AG09309 (cell line): ENCODE results near the gene PRAMEF1.
"Not testable (repeated sequence)": the region's sequence is repeated elsewhere in the genome, so short reads cannot be mapped to it uniquely, and the experiment has no call there.

Source experiments
- DNase-seq: peaks from one replicate; pipeline ENCODE4 v3.0.0-alpha.2; 2010; ENCODE audit warnings: low read depth
- H3K4me3 ChIP-seq: 2 replicates; pipeline ENCODE4 v1.5.1; 2011; ENCODE audit warnings: mild to moderate bottlenecking, low read depth, low read length, moderate library complexity; ENCODE audit not compliant: control insufficient read depth
- TF ChIP-seq, protein P1 (sequence below): IDR thresholded peaks from 2 replicates; pipeline ENCODE4 v1.5.1; 2011; ENCODE audit warnings: mild to moderate bottlenecking, low read depth, low read length, inconsistent platforms; ENCODE audit not compliant: insufficient read depth, control insufficient read depth; ENCODE audit errors: missing control alignments

PRAMEF1 gene

GRCh38 chr1:12798911-12799310 is 7.7 kb downstream of the PRAMEF1 start:
- TF ChIP-seq, protein P1, sequence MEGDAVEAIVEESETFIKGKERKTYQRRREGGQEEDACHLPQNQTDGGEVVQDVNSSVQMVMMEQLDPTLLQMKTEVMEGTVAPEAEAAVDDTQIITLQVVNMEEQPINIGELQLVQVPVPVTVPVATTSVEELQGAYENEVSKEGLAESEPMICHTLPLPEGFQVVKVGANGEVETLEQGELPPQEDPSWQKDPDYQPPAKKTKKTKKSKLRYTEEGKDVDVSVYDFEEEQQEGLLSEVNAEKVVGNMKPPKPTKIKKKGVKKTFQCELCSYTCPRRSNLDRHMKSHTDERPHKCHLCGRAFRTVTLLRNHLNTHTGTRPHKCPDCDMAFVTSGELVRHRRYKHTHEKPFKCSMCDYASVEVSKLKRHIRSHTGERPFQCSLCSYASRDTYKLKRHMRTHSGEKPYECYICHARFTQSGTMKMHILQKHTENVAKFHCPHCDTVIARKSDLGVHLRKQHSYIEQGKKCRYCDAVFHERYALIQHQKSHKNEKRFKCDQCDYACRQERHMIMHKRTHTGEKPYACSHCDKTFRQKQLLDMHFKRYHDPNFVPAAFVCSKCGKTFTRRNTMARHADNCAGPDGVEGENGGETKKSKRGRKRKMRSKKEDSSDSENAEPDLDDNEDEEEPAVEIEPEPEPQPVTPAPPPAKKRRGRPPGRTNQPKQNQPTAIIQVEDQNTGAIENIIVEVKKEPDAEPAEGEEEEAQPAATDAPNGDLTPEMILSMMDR, result no peak
- no peak for DNase-seq
- no peak overlapping the region for H3K4me3 ChIP-seq

- DNase-seq, result no peak
- TF ChIP-seq, protein P1, result no peak
- no peak overlapping the region for H3K4me3 ChIP-seq
Observed at GRCh38 chr1:12799730-12800129, 8.5 kb downstream of the PRAMEF1 start.

DNA sequence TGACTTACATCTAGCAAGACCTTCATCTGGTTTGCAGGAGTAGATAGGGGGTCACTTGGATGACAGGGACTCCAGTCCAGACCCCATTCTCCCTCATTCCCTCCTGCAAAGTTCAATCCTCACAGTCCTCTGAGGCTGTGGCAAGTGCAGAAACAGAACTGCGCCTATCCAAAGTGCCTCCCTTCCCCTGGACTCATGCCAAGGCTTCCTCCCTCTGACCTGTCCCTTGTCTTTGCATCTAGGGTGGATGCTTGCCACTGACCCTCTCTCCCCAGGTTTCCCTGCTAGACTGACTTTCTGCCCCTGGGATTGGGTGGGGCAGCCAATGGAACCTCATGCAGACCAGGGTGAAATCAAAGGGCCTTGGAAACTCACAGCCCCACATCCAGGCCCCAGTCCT is 18.7 kb downstream of the PRAMEF1 start:
- H3K4me3 ChIP-seq, result no peak overlapping the region
- DNase-seq, result no peak
- TF ChIP-seq, protein P1, result no peak

DNA sequence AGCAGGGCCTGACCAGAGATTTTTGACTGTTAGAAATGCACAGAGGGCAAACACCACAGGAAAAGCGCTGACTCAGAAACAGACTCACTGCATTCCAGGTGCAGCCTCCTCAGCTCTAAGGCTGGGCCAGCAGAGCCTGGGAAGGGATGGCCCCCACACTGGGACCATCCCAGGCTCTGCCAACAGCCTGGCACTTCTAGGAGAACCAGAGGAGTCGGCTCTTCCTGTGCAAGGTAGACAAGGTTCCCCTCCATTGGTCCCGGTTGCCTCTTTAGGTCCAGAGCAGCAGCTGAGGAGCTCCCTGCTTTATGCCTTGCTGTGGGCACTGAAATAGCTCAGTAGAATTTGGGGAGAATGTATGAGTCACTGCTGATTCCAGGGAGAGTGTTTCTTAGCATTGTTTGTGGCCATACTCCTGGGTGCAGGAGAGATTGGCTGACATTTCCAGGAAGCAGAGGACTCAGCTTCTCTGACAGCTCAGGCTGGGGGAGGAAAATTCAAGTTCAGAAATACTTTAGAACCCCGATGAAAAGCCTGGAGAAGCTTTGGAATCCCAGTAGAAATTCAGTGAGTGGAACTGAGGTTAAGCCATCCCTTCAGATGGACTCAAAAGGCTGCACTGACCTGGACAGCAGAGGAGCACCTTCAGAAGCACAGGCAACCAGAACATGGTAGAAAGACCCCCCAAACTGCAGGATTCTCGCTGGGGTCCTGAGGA is 19.7 kb downstream of the PRAMEF1 start:
- TF ChIP-seq, protein P1, result no peak
- no peak overlapping the region for H3K4me3 ChIP-seq
- no peak for DNase-seq

DNA sequence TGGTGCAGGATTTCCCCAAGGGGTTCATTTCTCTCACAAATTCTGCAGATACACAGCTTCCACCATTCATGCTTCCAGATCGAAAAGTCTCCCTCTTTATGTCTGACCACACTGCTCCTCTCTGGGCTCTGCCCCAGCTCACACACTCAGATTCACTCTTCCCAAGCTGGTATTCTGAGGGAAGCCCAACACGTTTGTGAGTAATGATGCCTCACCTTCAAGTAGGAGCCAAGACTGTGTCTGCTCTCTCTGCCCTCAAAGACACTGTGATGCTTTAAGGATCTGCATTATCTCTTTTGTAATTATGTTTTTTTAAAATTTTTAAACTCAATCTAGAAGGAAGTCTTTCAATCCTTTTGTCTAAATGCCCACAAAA is 20.2 kb downstream of the PRAMEF1 start:
- no peak for DNase-seq
- H3K4me3 ChIP-seq, result no peak overlapping the region
- TF ChIP-seq, protein P1, result no peak

GRCh38 chr1:12819061-12819460 is 27.9 kb downstream of the PRAMEF1 start:
- not testable (repeated sequence) for DNase-seq, H3K4me3 ChIP-seq

DNA sequence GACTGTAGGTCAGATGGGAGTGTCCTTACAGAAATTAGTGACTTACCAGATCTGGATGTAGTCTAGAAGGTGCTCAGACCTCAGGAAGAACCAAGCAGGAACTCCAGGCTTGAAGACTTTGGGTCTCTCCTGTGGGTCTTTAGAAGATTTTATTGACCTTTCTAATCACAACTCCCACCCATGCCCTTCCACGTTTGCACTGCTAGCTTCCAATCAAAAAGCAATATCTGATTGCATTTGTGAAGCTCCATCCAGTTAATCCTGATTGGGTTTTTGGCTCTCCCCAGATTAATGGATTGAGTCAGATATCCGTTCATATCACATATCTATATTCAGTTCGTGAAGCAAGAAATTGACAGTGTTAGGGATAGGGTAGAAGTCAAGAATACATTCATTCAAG is 40.1 kb downstream of the PRAMEF1 start, which contains the start of gene PRAMEF11:
TSS of gene PRAMEF11 (minus strand) at position 101 of the 400 bp plus-strand sequence. CDS start 2,621 bp downstream, outside the sequence.
- not testable (repeated sequence) for H3K4me3 ChIP-seq, DNase-seq

DNA sequence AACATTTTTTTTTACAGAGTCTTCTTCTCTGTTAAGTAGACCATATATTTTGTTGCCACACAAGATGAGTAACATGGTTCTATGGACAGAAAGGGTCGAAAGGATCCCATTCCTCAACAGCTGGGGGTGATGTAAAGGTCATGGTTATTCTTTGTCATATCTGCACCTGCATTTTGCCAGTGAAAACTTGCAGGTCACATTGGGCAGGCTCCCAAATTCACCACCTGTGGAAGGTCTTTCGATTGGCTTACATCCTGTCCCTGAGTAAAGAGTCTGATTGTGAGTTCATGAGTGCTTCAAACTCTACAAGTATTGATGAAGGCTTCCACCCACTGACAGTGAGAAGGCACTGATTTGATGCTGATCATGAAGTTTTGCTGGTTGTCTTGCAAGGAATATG is 42.1 kb downstream of the PRAMEF1 start:
- not testable (repeated sequence) for DNase-seq, H3K4me3 ChIP-seq
